ENCODE measurements around the gene UCK2.

The UCK2 gene

DNA sequence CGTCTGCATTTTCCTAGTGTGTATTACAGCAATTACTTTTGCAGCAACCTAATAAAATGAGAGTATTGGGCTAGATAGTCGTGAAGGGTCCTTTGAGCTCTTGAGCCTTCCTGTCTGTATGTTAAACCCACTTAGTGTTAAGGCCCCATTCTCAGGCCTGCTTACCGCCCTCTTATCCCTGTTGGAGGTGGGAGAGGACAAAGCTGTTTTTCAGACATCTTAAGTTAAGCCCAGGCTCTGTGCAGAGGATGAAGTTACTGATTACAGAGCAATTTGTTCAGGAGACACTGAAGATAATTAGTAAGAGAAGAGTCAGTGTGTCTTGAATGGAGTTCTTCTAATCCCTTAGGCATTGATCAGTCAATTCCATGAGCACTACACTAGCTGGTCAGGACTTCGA is 114.6 kb downstream of the UCK2 start:
- DNase-seq, result no peak

DNA sequence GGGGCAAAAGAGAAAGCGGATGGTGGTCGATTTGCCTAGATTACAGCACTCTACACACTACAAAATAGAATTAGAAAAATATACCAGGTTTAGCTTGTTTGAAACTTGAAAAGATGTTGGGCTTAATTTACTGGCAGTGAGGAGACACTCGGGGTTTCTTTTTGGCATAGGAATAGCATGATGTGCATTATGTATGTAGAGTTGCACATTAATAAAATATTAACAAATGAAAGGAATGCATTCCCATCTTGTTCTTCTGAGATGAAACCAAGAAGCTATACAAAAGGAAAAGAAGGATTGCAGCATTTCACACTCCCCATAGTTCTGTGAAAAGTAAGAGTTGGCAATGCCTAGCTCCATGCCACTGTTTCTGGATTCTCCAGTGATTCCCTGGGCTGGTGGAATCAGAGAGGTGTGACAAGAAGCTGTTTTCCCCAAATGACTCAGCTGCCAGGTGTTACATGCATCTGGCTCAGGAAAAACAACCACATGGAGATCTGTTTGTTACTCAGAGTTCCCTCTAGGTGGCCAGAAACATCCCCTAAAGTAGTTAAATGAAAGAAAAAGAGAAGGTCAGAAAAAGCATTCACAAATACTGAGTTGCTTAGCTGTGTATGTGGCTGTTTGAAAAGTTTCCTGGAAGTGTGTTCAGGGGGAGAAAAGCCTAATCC is 115.6 kb downstream of the UCK2 start:
- DNase-seq, result no peak

DNA sequence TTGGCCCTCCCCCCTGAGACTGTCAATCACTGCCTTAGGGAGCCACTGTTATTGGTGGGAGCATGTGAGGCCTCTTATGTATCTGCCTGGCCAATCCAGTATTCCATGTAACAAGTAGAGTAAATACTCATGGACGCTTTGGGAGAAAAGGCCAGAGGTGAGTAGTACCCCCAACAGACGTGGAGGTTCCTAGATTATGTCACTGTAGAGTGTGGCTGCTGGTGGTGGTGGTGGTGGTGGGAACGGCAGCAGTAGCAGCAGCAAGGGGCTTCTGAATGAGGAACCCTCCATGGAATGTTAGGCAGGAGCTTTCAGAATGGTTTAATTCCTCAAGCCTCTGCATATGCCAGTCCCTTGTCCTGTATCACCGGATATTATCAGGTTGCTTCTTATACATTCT is 118.5 kb downstream of the UCK2 start:
- no peak for DNase-seq

DNA sequence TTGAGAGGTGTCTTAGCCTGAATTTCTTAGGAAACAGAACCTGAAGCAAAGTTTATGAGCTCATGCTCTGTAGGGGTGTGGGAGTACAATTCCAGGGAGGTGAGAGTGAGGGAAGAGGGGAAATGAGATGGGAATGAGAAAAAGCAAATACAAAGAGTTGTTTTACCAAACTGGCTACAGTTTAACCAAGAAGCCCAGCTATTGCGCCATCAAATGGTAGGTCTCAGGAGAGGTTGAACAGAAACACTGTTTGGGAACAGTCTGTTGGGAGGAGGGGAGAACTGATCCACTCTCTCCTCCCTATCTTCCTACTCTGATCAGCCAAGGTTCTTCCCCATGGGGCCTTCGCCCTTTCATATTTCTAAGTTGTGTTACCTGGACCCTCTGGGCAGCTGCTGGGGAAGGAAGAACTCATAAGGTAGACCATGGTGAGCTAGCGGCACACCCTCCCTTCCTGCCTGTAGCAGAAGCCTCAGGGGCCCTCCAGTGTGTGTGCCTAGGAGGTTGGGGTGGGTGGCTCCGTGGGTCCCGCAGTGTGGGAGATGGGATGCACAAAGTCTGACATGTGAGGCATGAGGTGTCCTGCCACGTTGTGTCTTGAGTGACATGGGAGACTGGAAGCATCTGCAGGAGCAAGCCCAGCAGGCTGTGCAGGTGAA is 120.5 kb downstream of the UCK2 start:
- DNase-seq, result no peak

DNA sequence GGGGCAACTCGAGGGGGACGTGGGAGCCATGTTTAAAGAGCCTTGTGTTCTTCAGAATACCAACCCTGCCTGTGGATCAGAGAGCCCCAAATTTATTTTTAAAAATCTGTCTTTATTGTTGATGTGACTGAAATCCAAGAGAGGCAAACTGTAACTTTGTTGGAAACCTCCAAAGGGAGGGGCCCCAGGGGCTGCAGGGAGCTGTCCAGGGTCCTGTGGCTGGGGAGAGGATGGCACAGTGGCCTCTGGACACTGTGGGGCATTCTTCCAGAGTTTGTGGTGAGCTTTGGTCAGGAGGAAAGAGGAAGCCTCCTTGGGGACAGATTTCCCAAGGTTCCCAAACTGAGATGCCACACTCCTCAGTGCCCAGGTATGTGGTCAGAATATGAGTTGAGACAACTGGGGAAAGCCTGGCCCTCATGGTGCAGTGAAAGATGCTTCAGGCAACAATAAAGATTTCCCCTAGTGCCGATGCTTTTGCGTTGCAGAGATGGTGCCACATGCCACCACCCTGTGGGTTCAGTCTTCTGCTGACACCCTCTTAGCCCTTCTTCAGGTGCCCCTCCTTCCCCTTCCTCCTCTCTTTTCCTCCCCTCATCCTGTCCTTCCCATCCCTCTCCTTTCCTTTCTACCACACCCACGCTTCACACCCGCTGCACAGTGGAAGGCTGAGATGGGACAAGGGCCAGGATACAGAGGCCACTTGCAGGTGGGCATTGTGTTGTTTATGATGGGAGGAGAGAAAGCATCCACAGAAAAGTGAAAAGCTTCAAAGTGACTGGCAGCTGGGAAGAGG is 122.1 kb downstream of the UCK2 start:
- DNase-seq, result peak; percentile 31

DNA sequence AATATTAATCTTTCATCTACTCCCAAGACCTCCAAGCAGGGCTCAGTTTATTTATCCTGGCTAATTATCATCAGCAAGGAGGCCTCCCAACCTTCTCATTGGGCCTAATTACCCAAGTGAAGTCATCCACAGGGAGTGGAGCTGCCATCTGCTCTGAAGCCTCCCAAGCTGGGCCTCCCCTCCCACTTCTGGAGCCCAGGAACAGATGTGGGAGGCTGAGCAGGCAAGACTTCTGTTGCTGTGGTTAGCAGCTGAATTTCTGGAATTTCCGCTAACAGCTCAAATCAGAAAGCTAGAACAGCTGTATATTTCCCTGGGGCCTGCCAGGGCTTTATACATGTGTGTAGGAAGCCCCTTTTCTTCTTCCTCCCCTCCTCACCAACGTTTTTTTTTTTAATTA is 127.5 kb downstream of the UCK2 start:
- peak; percentile 75 for DNase-seq

DNA sequence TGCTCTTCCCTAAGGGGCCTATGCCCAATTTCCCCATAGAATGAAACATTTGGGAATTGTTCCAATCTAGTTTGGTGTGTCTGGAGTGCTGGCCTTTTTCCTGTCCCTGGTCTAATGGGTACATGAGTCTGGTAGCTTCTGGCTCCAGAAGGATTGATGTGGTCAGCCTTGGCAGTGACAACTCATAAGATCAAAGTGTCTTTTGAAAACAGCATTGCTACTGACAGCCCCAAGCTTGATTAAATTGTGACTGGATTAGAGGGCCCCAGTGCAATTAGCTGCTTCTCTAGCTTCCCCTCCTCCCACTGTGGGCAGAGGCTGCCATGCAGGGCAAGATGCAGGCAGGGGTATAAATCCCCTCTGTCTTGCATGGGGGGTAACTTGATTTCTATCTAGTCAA is 130.9 kb downstream of the UCK2 start:
- no peak for DNase-seq

DNA sequence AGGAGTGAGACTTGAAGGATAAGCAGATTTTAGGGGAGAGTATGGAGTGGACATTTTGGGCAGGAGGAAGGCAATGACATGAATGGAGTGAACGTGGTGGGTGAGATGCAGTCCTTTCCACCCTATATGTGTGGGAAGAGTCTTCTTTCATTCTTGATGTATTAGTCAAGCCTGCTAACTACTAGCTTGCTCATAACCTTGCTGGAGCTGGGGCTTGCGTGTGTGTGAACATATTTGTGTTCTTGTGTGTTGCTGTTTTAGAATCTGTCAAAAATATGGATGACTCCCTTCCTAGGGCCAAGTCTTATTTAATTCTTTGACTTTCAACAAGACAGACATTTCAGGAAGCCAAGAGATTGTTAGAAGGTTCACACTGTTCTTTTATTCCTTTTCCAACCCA is 132.7 kb downstream of the UCK2 start:
- DNase-seq, result peak; percentile 60

DNA sequence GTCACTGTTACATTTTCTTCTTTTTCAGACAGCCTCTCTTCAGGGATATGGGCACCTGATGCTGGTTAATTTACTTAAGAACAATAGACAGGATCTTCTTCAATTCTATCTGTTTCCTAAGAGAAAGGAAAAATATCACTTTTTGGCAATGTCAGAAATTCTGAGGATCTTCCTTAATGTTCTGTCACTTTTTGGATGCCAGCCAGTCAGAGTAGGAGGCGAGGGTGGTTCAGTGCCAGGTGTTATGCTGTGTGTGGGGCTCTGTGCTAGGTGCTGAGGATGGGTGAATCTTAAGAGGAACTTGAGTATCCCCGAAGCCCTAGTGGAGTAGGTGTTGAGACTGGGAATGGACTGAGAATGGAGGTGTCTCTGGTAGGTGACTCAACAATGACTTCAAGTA is 133.5 kb downstream of the UCK2 start:
- DNase-seq, result no peak

Data from fibroblast of skin of back (primary cell).